C4-2B (cell line): ENCODE results near the gene SETD9.

Experiments
- ZFX ChIP-seq: fragments of 450-650 bp; IDR thresholded peaks from 2 replicates; pipeline ENCODE4 v1.6.1; 2017
- TF ChIP-seq, protein P1 (sequence below): fragments of 450-650 bp; conservative IDR thresholded peaks from 2 replicates; pipeline ENCODE4 v1.5.1; 2017; ENCODE audit warnings: mild to moderate bottlenecking

DNA sequence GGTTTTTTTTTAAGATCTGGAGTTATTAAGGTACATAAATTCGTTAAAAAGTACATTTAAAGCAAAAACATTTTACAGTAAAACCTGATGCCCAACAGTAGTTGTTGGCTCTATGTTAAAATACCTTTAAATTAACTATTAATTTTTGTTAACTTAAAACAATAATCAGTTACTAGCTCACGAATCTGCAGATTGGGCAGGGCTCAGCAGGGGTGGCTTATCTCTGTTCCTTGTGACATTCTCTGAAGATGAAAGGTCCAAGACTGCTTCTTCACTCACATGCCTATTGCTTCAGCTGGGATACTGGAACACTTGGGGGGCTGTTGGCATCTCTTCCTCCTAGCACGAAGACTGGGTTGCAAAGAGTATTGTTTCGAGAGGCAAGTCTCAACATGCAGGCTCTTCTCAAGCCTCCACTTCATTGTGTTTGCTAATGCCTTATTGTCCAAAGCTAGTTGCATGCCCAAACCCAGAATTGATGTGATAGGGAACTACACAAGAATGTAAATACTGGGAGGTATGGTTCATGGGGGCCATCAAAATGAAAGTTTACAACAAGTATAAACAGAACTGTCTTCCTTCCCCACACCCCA is 47.4 kb upstream of the SETD9 start:
- TF ChIP-seq, protein P1, sequence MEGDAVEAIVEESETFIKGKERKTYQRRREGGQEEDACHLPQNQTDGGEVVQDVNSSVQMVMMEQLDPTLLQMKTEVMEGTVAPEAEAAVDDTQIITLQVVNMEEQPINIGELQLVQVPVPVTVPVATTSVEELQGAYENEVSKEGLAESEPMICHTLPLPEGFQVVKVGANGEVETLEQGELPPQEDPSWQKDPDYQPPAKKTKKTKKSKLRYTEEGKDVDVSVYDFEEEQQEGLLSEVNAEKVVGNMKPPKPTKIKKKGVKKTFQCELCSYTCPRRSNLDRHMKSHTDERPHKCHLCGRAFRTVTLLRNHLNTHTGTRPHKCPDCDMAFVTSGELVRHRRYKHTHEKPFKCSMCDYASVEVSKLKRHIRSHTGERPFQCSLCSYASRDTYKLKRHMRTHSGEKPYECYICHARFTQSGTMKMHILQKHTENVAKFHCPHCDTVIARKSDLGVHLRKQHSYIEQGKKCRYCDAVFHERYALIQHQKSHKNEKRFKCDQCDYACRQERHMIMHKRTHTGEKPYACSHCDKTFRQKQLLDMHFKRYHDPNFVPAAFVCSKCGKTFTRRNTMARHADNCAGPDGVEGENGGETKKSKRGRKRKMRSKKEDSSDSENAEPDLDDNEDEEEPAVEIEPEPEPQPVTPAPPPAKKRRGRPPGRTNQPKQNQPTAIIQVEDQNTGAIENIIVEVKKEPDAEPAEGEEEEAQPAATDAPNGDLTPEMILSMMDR = no peak
- no peak for TF ChIP-seq ZFX
